SK-N-MC (cell line): ENCODE results near the gene SHISA9.

ENCODE experiments used
- DNase-seq: peaks from one replicate; pipeline ENCODE4 v3.0.0-alpha.2; 2011; ENCODE audit warnings: low read depth, low spot score
- H3K27ac ChIP-seq: fragments of 200-600 bp; sonication (generic); 2 replicates; pipeline ENCODE4 v1.5.1; 2016; ENCODE audit warnings: mixed run types
- H3K36me3 ChIP-seq: fragments of 200-600 bp; sonication (generic); 2 replicates; pipeline ENCODE4 v1.6.1; 2017; ENCODE audit warnings: antibody characterized with exemption, low read length, mixed read lengths; ENCODE audit not compliant: insufficient read depth
- H3K4me3 ChIP-seq: fragments of 200-600 bp; sonication (generic); 2 replicates; pipeline ENCODE4 v1.5.1; 2016
- H3K9ac ChIP-seq: fragments of 200-600 bp; sonication (generic); 2 replicates; pipeline ENCODE4 v1.8.0; 2017; ENCODE audit warnings: mixed run types, mixed read lengths; ENCODE audit not compliant: insufficient read length
- H3K9me3 ChIP-seq: fragments of 200-600 bp; sonication (generic); 2 replicates; pipeline ENCODE4 v1.6.1; 2017; ENCODE audit warnings: low read depth, mild to moderate bottlenecking, antibody characterized with exemption, low read length, moderate library complexity, mixed read lengths
- EZH2 ChIP-seq: fragments of 200-600 bp; sonication (generic); IDR thresholded peaks from one replicate; pipeline ENCODE4 v1.6.1; 2017; ENCODE audit warnings: antibody characterized with exemption
- FOXP2 ChIP-seq: optimal IDR thresholded peaks from 2 replicates; pipeline ENCODE3; 2011; ENCODE audit warnings: mild to moderate bottlenecking, moderate library complexity; ENCODE audit not compliant: insufficient read depth; ENCODE audit errors: extremely low read length, control extremely low read depth
- POLR2AphosphoS5 ChIP-seq: IDR thresholded peaks from 2 replicates; pipeline ENCODE4 v1.6.1; 2012; ENCODE audit warnings: mild to moderate bottlenecking, low read depth, low read length, borderline replicate concordance

The SHISA9 gene

DNA sequence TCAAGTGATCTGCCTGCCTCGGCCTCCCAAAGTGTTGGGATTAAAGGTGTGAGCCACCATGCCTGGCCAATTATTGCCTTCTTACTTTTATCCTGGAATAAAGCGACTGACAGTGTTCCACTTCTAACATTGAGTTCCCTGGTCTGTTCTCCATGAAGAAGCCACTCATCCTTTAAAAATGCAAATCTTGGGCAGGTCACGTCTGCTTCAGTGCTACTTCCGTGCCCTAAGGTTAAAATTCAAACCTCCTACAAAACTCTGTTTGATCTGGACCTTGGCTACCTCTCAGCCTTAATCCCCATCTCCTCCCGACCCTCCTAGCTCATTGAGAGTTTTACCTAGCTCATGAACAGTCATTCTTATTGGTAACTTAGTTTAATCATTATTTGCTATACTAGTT is 9.6 kb upstream of the SHISA9 start:
- Histone ChIP-seq H3K27ac (no peak overlapping the region), H3K4me3 (no peak overlapping the region)
- TF ChIP-seq POLR2AphosphoS5 (no peak), EZH2 (no peak), FOXP2 (no peak)

GRCh38 chr16:12893050-12893750 is 8.2 kb upstream of the SHISA9 start:
- H3K9ac ChIP-seq, result no peak overlapping the region
- no peaks in the 10 kb centered on the region for H3K9me3 ChIP-seq
- H3K27ac ChIP-seq, result no peak overlapping the region
- H3K4me3 ChIP-seq, result no peak overlapping the region
- no peak for DNase-seq
- TF ChIP-seq EZH2, result no peak
- TF ChIP-seq FOXP2, result no peak
- TF ChIP-seq POLR2AphosphoS5, result no peak
- no peaks in the 10 kb centered on the region for H3K36me3 ChIP-seq

More for the DNA sequence above, 9.6 kb upstream of the SHISA9 start:
- DNase-seq, result no peak
- Histone ChIP-seq H3K9me3 (no peaks in the 10 kb centered on the region), H3K9ac (no peak overlapping the region), H3K36me3 (no peaks in the 10 kb centered on the region)

DNA sequence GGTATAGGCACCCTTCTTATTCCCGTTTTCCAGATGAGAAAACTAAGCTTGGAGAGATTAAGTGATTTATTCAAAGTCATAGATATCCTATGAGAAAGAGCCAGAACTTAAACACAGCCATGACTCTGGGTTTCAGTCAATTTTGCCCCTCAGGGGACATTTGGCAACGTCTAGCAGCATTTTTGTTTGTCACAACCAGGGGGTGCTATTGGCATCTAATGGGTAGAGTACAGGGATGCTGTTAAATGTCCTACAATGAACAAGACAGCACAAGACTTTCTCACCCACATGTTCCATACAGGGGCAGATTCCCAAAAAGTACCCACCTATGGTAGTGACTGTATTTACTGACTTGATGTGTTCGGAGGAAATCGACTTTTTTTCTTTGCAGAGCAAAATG is 4.8 kb upstream of the SHISA9 start:
- no peak for TF ChIP-seq POLR2AphosphoS5
- no peak for TF ChIP-seq EZH2
- TF ChIP-seq FOXP2, result no peak
- H3K27ac ChIP-seq, result no peak overlapping the region
- no peak overlapping the region for H3K4me3 ChIP-seq
- no peaks in the 10 kb centered on the region for H3K36me3 ChIP-seq
- DNase-seq, result peak; percentile 53
- H3K9ac ChIP-seq, result no peak overlapping the region
- H3K9me3 ChIP-seq, result no peaks in the 10 kb centered on the region

DNA sequence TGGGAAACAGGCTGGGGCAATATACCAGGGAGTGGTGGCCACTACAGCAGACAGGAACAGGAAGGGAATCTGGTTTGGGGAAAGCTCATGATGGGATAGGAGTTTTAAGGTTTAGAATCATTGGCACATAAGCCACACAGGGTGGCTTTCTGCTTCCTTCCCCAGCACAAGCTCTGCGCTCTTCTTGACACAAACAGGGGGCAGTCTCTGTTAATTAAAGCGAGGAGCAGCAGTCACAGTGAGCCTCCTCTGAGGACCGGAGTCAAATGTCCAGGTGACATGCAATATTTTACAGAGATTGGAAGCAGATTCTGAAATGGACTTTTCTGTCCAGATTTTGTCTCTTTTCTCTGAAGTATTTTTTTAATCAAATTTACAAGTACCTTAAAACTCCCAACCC is 2.8 kb upstream of the SHISA9 start:
- Histone ChIP-seq H3K4me3 (no peak overlapping the region), H3K9ac (no peak overlapping the region), H3K36me3 (no peaks in the 10 kb centered on the region), H3K9me3 (no peaks in the 10 kb centered on the region), H3K27ac (no peak overlapping the region)
- TF ChIP-seq FOXP2 (no peak), EZH2 (no peak), POLR2AphosphoS5 (no peak)
- no peak for DNase-seq

- Histone ChIP-seq H3K36me3 (no peaks in the 10 kb centered on the region), H3K9ac (no peak overlapping the region), H3K9me3 (no peaks in the 10 kb centered on the region), H3K27ac (no peak overlapping the region), H3K4me3 (peak overlapping the region; percentile 8; the same call in 1 of the 2 replicates)
- no peak for DNase-seq
- no peak for TF ChIP-seq EZH2
- TF ChIP-seq FOXP2, result no peak
- TF ChIP-seq POLR2AphosphoS5, result no peak
These were observed 1.8 kb upstream of the SHISA9 start for GRCh38 chr16:12899529-12900143.

GRCh38 chr16:12900156-12900555 is 1.2 kb upstream of the SHISA9 start:
- TF ChIP-seq FOXP2, result no peak
- no peak for TF ChIP-seq EZH2
- no peak for TF ChIP-seq POLR2AphosphoS5
- H3K4me3 ChIP-seq, result peak overlapping the region; percentile 74
- no peak overlapping the region for H3K9ac ChIP-seq
- no peaks in the 10 kb centered on the region for H3K9me3 ChIP-seq
- no peaks in the 10 kb centered on the region for H3K36me3 ChIP-seq
- no peak for DNase-seq
- no peak overlapping the region for H3K27ac ChIP-seq

GRCh38 chr16:12900599-12901203 is 697 bp upstream of the SHISA9 start:
- no peaks in the 10 kb centered on the region for H3K9me3 ChIP-seq
- H3K9ac ChIP-seq, result no peak overlapping the region
- no peak for DNase-seq
- H3K27ac ChIP-seq, result no peak overlapping the region
- no peaks in the 10 kb centered on the region for H3K36me3 ChIP-seq
- H3K4me3 ChIP-seq, result peak overlapping the region; percentile 74
- TF ChIP-seq EZH2 (no peak), FOXP2 (no peak), POLR2AphosphoS5 (no peak)

GRCh38 chr16:12901204-12901596 is 198 bp upstream of the SHISA9 start:
- no peak for DNase-seq
- TF ChIP-seq FOXP2 (no peak), POLR2AphosphoS5 (no peak), EZH2 (no peak)
- H3K36me3 ChIP-seq, result no peaks in the 10 kb centered on the region
- no peak overlapping the region for H3K27ac ChIP-seq
- peak overlapping the region; percentile 89 for H3K4me3 ChIP-seq
- H3K9me3 ChIP-seq, result no peaks in the 10 kb centered on the region
- no peak overlapping the region for H3K9ac ChIP-seq
